AG10803 (cell line): ENCODE data around the gene NOL7.
A peak's percentile ranks its signal among the peaks of the same experiment; 100 is the strongest.

ENCODE experiments used
- DNase-seq: peaks from one replicate; pipeline ENCODE4 v3.0.0; 2010; ENCODE audit warnings: low read depth
- H3K4me3 ChIP-seq: 2 replicates; pipeline ENCODE4 v1.5.1; 2011; ENCODE audit warnings: mild to moderate bottlenecking, low read length, control low read depth
- TF ChIP-seq, protein P1 (sequence below): conservative IDR thresholded peaks from 2 replicates; pipeline ENCODE4 v1.5.1; 2011; ENCODE audit warnings: mild to moderate bottlenecking, low read length, control low read depth, inconsistent platforms

NOL7 gene

DNA sequence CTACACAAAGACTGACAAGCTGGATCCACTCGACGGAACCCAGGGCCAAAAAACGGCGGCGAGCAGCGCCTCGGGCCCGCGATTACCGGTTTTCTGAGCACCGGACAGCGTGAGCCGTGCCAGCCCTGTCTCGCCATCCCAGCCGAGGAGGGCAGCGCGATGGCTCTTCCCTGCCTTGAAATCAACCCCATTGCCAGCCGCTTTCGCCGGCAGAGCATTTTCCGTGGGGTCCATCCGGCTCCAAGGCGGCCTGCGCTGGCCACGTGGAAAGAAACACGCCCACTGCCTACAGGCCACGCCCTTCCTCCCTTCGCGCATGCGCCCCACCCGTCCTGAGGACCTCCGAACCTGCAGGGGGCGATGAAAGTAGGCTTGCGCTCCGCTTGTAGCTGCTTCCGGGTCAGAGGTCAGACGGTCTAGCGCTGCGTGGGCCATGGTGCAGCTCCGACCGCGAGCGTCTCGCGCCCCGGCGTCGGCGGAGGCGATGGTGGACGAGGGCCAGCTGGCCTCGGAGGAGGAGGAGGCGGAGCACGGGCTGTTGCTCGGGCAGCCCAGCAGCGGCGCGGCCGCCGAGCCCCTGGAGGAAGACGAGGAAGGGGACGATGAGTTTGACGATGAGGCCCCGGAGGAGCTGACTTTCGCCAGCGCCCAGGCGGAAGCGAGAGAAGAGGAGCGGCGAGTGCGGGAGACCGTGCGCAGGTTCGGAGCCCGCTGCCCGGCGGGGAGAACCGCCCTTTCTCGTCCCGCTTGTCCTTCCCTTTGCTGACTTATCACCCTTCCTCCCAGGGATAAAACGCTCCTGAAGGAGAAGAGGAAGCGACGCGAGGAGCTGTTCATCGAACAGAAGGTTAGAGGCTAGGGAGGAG lies at the start of gene NOL7:
TSS of gene NOL7 (plus strand) at position 410 of the 866 bp plus-strand sequence. CDS start at position 434, 24 bp downstream.
- DNase-seq, result peak; percentile 99
- TF ChIP-seq, protein P1, sequence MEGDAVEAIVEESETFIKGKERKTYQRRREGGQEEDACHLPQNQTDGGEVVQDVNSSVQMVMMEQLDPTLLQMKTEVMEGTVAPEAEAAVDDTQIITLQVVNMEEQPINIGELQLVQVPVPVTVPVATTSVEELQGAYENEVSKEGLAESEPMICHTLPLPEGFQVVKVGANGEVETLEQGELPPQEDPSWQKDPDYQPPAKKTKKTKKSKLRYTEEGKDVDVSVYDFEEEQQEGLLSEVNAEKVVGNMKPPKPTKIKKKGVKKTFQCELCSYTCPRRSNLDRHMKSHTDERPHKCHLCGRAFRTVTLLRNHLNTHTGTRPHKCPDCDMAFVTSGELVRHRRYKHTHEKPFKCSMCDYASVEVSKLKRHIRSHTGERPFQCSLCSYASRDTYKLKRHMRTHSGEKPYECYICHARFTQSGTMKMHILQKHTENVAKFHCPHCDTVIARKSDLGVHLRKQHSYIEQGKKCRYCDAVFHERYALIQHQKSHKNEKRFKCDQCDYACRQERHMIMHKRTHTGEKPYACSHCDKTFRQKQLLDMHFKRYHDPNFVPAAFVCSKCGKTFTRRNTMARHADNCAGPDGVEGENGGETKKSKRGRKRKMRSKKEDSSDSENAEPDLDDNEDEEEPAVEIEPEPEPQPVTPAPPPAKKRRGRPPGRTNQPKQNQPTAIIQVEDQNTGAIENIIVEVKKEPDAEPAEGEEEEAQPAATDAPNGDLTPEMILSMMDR, result peak; percentile 73

GRCh38 chr6:13565921-13566320 lies 49.2 kb upstream of the NOL7 start:
- TF ChIP-seq, protein P1, result no peak
- no peak overlapping the region for H3K4me3 ChIP-seq

More for the DNA sequence above, at the start of gene NOL7:
- peak within 1 kb of the TSS; percentile 98 for H3K4me3 ChIP-seq

GRCh38 chr6:13566500-13566899 lies 48.6 kb upstream of the NOL7 start:
- DNase-seq, result no peak
- H3K4me3 ChIP-seq, result no peak overlapping the region
- TF ChIP-seq, protein P1, result no peak

More at GRCh38 chr6:13565921-13566320, 49.2 kb upstream of the NOL7 start:
- DNase-seq, result no peak

DNA sequence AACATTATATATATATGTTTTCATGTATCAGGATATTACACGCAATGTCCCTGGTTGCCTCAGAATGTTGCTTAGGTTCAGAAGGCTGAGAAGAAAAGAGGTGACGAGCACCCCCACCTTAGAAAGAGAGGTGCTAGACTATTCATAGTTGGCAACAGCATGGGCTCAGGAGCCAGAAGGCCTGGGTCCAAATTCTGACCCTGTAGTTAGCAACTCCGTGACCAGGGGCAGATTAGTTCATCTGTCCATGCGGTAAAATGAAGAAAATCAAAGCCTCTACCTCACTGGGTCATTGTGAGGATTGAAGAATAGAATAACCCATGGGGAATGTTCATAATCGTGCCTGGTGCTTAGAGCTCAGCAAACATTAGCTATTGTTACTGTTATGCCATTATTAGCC lies 46.2 kb upstream of the NOL7 start:
- no peak overlapping the region for H3K4me3 ChIP-seq
- DNase-seq, result no peak
- TF ChIP-seq, protein P1, result no peak

DNA sequence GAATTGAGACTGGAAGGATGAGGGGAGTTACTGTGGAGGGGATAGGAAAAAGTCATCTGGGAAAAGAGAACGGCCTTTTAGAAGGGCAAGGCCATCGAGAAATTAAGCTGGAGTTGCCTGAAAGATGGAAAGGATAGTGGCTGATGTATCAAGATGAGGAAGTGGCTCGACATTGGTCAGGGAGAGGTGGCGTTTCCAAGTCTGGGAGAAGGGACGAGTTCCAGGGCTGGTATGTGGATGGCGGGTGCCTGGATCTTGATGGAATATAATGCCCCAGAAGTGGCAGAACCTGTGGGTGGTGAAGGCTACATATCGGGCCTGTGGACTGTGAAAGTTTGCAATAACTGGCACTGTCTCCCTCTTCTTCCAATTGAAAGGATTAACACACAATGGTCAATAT lies 42.9 kb upstream of the NOL7 start:
- no peak for DNase-seq
- no peak overlapping the region for H3K4me3 ChIP-seq
- TF ChIP-seq, protein P1, result no peak

DNA sequence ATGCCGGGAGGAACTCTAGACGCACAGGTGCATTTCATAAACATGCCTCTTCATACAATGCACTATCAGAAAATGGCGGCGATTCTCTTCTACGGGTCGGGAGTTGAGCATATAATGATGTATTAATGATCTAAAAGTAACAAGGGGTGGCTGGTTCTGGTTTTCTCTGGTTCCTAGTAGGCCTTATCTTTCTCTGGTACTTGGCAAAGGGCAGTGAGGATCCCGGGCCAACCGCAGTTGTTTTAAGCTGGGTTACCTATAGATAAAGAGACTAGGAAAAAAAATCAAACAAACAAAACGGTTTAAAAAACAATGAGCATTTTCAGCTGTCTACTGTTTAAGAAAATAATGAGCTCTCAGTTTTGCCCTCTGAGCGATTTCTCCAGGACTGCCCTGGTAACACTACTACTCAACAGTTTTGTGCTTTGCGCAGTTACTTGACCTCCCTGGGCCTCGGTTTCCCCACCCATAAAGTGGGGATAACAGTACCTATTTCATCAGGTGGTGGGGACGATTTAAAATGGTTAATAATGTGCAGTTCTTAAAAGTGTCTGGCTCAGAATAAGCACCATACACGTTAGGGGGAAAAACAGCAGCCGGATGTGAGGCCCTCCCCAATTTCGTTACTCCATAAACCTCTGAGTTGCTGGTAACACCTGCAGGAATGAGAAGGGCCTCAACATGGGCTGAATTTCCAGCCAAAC lies 42.0 kb upstream of the NOL7 start:
- TF ChIP-seq, protein P1, result no peak
- peak overlapping the region; percentile 81 for H3K4me3 ChIP-seq
- DNase-seq, result no peak

- TF ChIP-seq, protein P1, result no peak; the same call in 1 of the 2 replicates
- peak overlapping the region; percentile 81 for H3K4me3 ChIP-seq
- peak; percentile 31 for DNase-seq
Observed at GRCh38 chr6:13573669-13574110, 41.4 kb upstream of the NOL7 start.
